Keratinocyte (primary cell): ENCODE results near the gene ARFGEF3. TPM values are rescaled to one million over a fixed set of nuclear protein-coding genes. Genes with fewer than 3 reads are reported as not detected.

Experiments
- DNase-seq: peaks from one replicate; pipeline ENCODE4 v3.0.0-alpha.2; 2011; ENCODE audit warnings: low read depth, missing footprints, low spot score
- FAIRE-seq: peaks from 2 replicates; lab custom pipeline; 2011; peaks lifted over from hg19 to GRCh38; lab: Jason Lieb, UNC
- H2AFZ ChIP-seq: 2 replicates; pipeline ENCODE4 v1.6.0; 2012; ENCODE audit warnings: low read length, control low read depth, inconsistent platforms; ENCODE audit not compliant: control insufficient read depth
- H3K27ac ChIP-seq: 2 replicates; pipeline ENCODE4 v1.5.1; 2011; ENCODE audit warnings: low read length; ENCODE audit not compliant: control insufficient read depth, insufficient read depth
- H3K27me3 ChIP-seq: 3 replicates; pipeline ENCODE4 v1.6.0; 2011; ENCODE audit warnings: low read length; ENCODE audit not compliant: control insufficient read depth, insufficient read depth; ENCODE audit errors: extremely low read depth
- H3K36me3 ChIP-seq, 2 experiments: 2 replicates in 1 of 2; 3 replicates in 1 of 2; pipeline ENCODE4 v1.5.1; 2011; ENCODE audit warnings: low read length in 2 of 2, mild to moderate bottlenecking in 1 of 2; ENCODE audit not compliant: control insufficient read depth in 2 of 2, insufficient read depth in 2 of 2; ENCODE audit errors: extremely low read depth in 1 of 2
- H3K4me1 ChIP-seq: 3 replicates; pipeline ENCODE4 v1.5.1; 2011; ENCODE audit warnings: low read length; ENCODE audit not compliant: control insufficient read depth, insufficient read depth; ENCODE audit errors: extremely low read depth
- H3K4me2 ChIP-seq: 3 replicates; pipeline ENCODE4 v1.6.0; 2011; ENCODE audit warnings: low read depth, low read length; ENCODE audit not compliant: control insufficient read depth, insufficient read depth; ENCODE audit errors: extremely low read depth
- H3K4me3 ChIP-seq, 3 experiments: fragments of 200-600 bp in 1 of 3; sonication (generic) in 1 of 3; 2 replicates in 2 of 3; 3 replicates in 1 of 3; pipeline ENCODE4 v1.5.1; 2011 to 2016; ENCODE audit warnings: low read length in 3 of 3, mild to moderate bottlenecking in 3 of 3, control low read depth in 2 of 3, inconsistent platforms in 1 of 3, low read depth in 1 of 3, mixed read lengths in 1 of 3, mixed run types in 1 of 3, moderate library complexity in 1 of 3; ENCODE audit not compliant: control insufficient read depth in 2 of 3, insufficient read depth in 2 of 3; ENCODE audit errors: extremely low read depth in 1 of 3
- H3K79me2 ChIP-seq: 2 replicates; pipeline ENCODE4 v1.6.0; 2012; ENCODE audit warnings: low read length; ENCODE audit not compliant: control insufficient read depth, insufficient read depth
- H3K9ac ChIP-seq: 3 replicates; pipeline ENCODE4 v1.6.0; 2011; ENCODE audit warnings: low read length; ENCODE audit not compliant: control insufficient read depth, insufficient read depth; ENCODE audit errors: extremely low read depth
- H3K9me1 ChIP-seq: 3 replicates; pipeline ENCODE4 v1.6.0; 2011; ENCODE audit warnings: low read length; ENCODE audit not compliant: control insufficient read depth, insufficient read depth; ENCODE audit errors: extremely low read depth
- H3K9me3 ChIP-seq: 2 replicates; pipeline ENCODE4 v1.5.1; 2012; ENCODE audit warnings: low read depth, low read length; ENCODE audit not compliant: control insufficient read depth
- H4K20me1 ChIP-seq: 3 replicates; pipeline ENCODE4 v1.6.0; 2011; ENCODE audit warnings: low read length; ENCODE audit not compliant: control insufficient read depth, insufficient read depth; ENCODE audit errors: extremely low read depth
- CTCF ChIP-seq, 3 experiments: IDR thresholded peaks in 1 of 3; conservative IDR thresholded peaks in 1 of 3; optimal IDR thresholded peaks in 1 of 3; 2 replicates in 2 of 3; 3 replicates in 1 of 3; pipeline versions ENCODE3 to v1.5.1; 2011; ENCODE audit warnings: low read length in 3 of 3, mild to moderate bottlenecking in 3 of 3, moderate library complexity in 2 of 3, control low read depth in 1 of 3, inconsistent platforms in 1 of 3; ENCODE audit not compliant: insufficient read depth in 2 of 3; ENCODE audit errors: extremely low read depth in 1 of 3
- EZH2 ChIP-seq: IDR thresholded peaks from one replicate; pipeline ENCODE4 v1.6.1; 2012; ENCODE audit warnings: inconsistent platforms, mild to moderate bottlenecking, low read length, moderate library complexity
- dilution Hi-C: fragments of 300-500 bp; cut with MboI; formaldehyde crosslinking; loops from one replicate; pipeline ENCODE4 v1.7.0; 2020; ENCODE audit warnings: low sequenced_read_pairs; ENCODE audit not compliant: extremely low pct_ligation_motif_present
- polyA plus RNA-seq, 5 experiments: library from polyadenylated mRNA; depleted of rRNA in 3 of 5; stranded (reverse) in 3 of 5; stranded (forward) in 1 of 5; unstranded in 1 of 5; fragments of >200 nt; gene quantifications; 1 replicate in 1 of 5; 2 replicates in 3 of 5; 3 replicates in 1 of 5; pipeline versions ENCODE4 v1.2.1 to v1.2.3, GENCODE V29; 2011 to 2012; ENCODE audit warnings: missing spikeins in 2 of 5, low read depth in 1 of 5, low replicate concordance in 1 of 5

The ARFGEF3 gene
- polyA plus RNA-seq, 1 donor (not counting 4 experiments of a cell fraction or from before 2014, with no cell fraction given): 0.09 TPM

DNA sequence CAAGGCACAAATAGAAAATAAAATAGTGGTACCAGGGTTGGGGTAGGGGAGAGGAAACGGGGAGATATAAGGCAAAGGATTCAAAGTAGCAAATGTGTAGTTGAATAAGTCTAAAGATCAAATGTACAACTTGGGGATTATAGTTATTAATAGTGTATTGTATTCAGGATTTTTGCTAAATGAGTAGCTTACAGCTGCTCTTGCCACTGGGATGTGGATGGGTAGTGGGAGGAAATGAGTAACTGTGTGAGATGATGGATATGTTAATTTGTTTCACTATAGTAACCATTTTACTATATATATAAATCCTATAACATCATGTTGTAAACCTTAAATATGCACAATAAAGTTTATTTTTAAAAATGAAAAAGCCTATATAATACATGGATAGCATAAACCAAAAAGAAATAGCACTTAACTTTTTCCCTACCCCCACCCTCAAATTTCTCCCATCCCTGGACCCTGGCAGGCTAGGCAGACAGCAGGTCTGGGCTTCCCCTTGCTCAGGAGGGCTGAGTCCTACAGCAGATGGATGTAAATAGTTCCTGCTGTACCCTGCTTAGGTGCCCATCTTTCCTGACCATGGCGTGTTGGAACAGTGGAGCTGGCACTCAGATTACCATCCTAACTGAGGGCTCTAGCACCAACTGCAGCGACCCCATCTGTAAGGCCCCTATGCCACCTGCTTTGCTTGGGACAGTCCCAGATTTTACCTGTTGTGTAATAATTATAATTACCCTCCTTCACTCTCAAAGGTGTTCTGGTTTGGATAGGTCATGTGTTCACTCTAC is 85.1 kb downstream of the ARFGEF3 start:
- Histone ChIP-seq H3K36me3 (no peaks in the 10 kb centered on the region), H3K9me1 (no peaks in the 10 kb centered on the region), H3K4me1 (peaks cover 17% of the 10 kb centered on the region), H3K4me2 (no peak overlapping the region), H3K9me3 (no peaks in the 10 kb centered on the region), H3K79me2 (no peaks in the 10 kb centered on the region), H3K27ac (no peak overlapping the region), H3K4me3 (no peak overlapping the region), H3K9ac (no peak overlapping the region), H3K27me3 (no peaks in the 10 kb centered on the region), H4K20me1 (no peaks in the 10 kb centered on the region), H2AFZ (no peak overlapping the region)
- no peak for FAIRE-seq
- DNase-seq: no peak
- dilution Hi-C loops: no loop called here
- TF ChIP-seq EZH2 (no peak), CTCF (optimal IDR thresholded peaks at IDR 0.05 in 1 of 3, IDR thresholded peaks at IDR 0.05 in 1 of 3, conservative IDR thresholded peaks at IDR 0.05 in 1 of 3; ENCODE audit: extremely low read depth in 1 of 3, insufficient read depth in 2 of 3, low read length in 3 of 3) (no peak)

DNA sequence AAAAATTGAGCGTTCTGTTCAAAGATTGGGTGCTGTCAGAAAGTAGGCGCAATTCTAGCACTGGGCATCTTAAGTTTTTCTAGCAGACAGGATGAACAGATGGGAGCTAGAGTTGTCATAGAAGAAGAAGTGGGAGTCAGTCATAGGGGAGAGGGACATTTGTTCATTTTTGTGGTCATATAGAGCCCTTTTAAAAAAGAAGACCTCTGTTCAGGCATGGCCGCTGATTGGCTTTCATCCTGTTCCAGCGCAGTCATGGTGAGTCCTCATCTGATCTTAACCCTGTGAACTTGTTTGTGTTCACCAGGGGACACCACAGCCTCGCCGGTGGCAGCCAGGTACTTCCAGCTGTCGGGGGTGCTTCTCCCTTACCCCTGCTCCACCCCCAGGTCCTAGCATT is 86.3 kb downstream of the ARFGEF3 start:
- H2AFZ ChIP-seq: no peak overlapping the region
- no peaks in the 10 kb centered on the region for H3K9me1 ChIP-seq
- no peak overlapping the region for H3K4me3 ChIP-seq
- no peaks in the 10 kb centered on the region for H3K36me3 ChIP-seq
- no peak for DNase-seq
- no peaks in the 10 kb centered on the region for H3K79me2 ChIP-seq
- no peaks in the 10 kb centered on the region for H3K9me3 ChIP-seq
- H3K4me2 ChIP-seq: no peak overlapping the region
- dilution Hi-C loops: no loop called here
- no peak overlapping the region for H3K9ac ChIP-seq
- peaks cover 15% of the 10 kb centered on the region for H3K4me1 ChIP-seq
- no peaks in the 10 kb centered on the region for H4K20me1 ChIP-seq
- H3K27ac ChIP-seq: no peak overlapping the region
- H3K27me3 ChIP-seq: no peaks in the 10 kb centered on the region
- TF ChIP-seq CTCF (optimal IDR thresholded peaks at IDR 0.05 in 1 of 3, IDR thresholded peaks at IDR 0.05 in 1 of 3, conservative IDR thresholded peaks at IDR 0.05 in 1 of 3; ENCODE audit: extremely low read depth in 1 of 3, insufficient read depth in 2 of 3, low read length in 3 of 3): no peak
- TF ChIP-seq EZH2: no peak
- FAIRE-seq: no peak
